Esophagus squamous epithelium (tissue), 4 donors: ENCODE results near the gene SLC27A2.

Experiments used
- CTCF ChIP-seq, 6 experiments: fragments of 450-650 bp in 4 of 6; fragments of 200-600 bp in 2 of 6; sonication (generic) in 2 of 6; IDR thresholded peaks; one replicate each; pipeline ENCODE4 v1.5.1; 2016 to 2019; ENCODE audit warnings: antibody characterized with exemption in 6 of 6, mild to moderate bottlenecking in 4 of 6, moderate library complexity in 4 of 6
- POLR2A ChIP-seq, 4 donors: fragments of 450-650 bp; IDR thresholded peaks; one replicate each; pipeline ENCODE4 v1.6.1; 2017; ENCODE audit warnings: antibody characterized with exemption in 4 of 4, mild to moderate bottlenecking in 4 of 4, moderate library complexity in 3 of 4

- no peak for TF ChIP-seq CTCF (IDR thresholded peaks at IDR 0.05)
- TF ChIP-seq POLR2A (IDR thresholded peaks at IDR 0.05): no peak
Measured at GRCh38 chr15:50265620-50266019, 83.6 kb downstream of the SLC27A2 start, which contains the start of gene HDC.
